Measurements from ENCODE around the gene CTU2. TPM values are rescaled to one million over a fixed set of nuclear protein-coding genes. Genes with fewer than 3 reads are reported as not detected.

Gene CTU2
- total RNA-seq, 1 donor from 2014 or later: 20.7 TPM

GRCh38 chr16:88758227-88758943, 52.1 kb downstream of the CTU2 start:
- no peak overlapping the region for H3K4me3 Mint-ChIP-seq (ENCODE audit: unreplicated experiment)
- peaks cover 41% of the 10 kb centered on the region for H3K4me1 Mint-ChIP-seq (ENCODE audit: low read depth)
- no peaks in the 10 kb centered on the region for H3K9me3 Mint-ChIP-seq (ENCODE audit: low read depth)
- no peaks in the 10 kb centered on the region for H3K27me3 Mint-ChIP-seq (ENCODE audit: low read depth)
- TF ChIP-seq CTCF (IDR thresholded peaks at IDR 0.05): no peak
- H3K36me3 Mint-ChIP-seq (ENCODE audit: low read depth): peaks cover 2% of the 10 kb centered on the region
- no peak overlapping the region for H3K27ac Mint-ChIP-seq (ENCODE audit: unreplicated experiment)
- DNase-seq (ENCODE audit: low spot score): no peak

GRCh38 chr16:88758944-88759244, 52.6 kb downstream of the CTU2 start:
- Mint-ChIP-seq H3K4me1 (ENCODE audit: low read depth) (peaks cover 39% of the 10 kb centered on the region), H3K4me3 (ENCODE audit: unreplicated experiment) (no peak overlapping the region), H3K27ac (ENCODE audit: unreplicated experiment) (peak overlapping the region; percentile 84), H3K9me3 (ENCODE audit: low read depth) (no peaks in the 10 kb centered on the region), H3K27me3 (ENCODE audit: low read depth) (no peaks in the 10 kb centered on the region), H3K36me3 (ENCODE audit: low read depth) (peaks cover 3% of the 10 kb centered on the region)
- no peak for TF ChIP-seq CTCF (IDR thresholded peaks at IDR 0.05)
- DNase-seq (ENCODE audit: low spot score): no peak

- Mint-ChIP-seq H3K9me3 (ENCODE audit: low read depth) (no peaks in the 10 kb centered on the region), H3K27ac (ENCODE audit: unreplicated experiment) (peak overlapping the region; percentile 84), H3K36me3 (ENCODE audit: low read depth) (peaks cover 3% of the 10 kb centered on the region), H3K4me3 (ENCODE audit: unreplicated experiment) (no peak overlapping the region), H3K4me1 (ENCODE audit: low read depth) (peaks cover 38% of the 10 kb centered on the region), H3K27me3 (ENCODE audit: low read depth) (no peaks in the 10 kb centered on the region)
- DNase-seq (ENCODE audit: low spot score): no peak
- TF ChIP-seq CTCF (IDR thresholded peaks at IDR 0.05): no peak
Measured at GRCh38 chr16:88759245-88759975, 53.1 kb downstream of the CTU2 start.

GRCh38 chr16:88759976-88760350, 53.7 kb downstream of the CTU2 start:
- TF ChIP-seq CTCF (IDR thresholded peaks at IDR 0.05): no peak
- Mint-ChIP-seq H3K4me1 (ENCODE audit: low read depth) (peaks cover 40% of the 10 kb centered on the region), H3K4me3 (ENCODE audit: unreplicated experiment) (no peak overlapping the region), H3K27me3 (ENCODE audit: low read depth) (no peaks in the 10 kb centered on the region), H3K36me3 (ENCODE audit: low read depth) (peaks cover 3% of the 10 kb centered on the region), H3K27ac (ENCODE audit: unreplicated experiment) (no peak overlapping the region), H3K9me3 (ENCODE audit: low read depth) (no peaks in the 10 kb centered on the region)
- DNase-seq (ENCODE audit: low spot score): no peak

- TF ChIP-seq CTCF (IDR thresholded peaks at IDR 0.05): no peak
- no peak for DNase-seq (ENCODE audit: low spot score)
- Mint-ChIP-seq H3K27ac (ENCODE audit: unreplicated experiment) (no peak overlapping the region), H3K4me3 (ENCODE audit: unreplicated experiment) (no peak overlapping the region), H3K9me3 (ENCODE audit: low read depth) (no peaks in the 10 kb centered on the region), H3K27me3 (ENCODE audit: low read depth) (no peaks in the 10 kb centered on the region), H3K4me1 (ENCODE audit: low read depth) (peaks cover 39% of the 10 kb centered on the region), H3K36me3 (ENCODE audit: low read depth) (peaks cover 3% of the 10 kb centered on the region)
Measured at GRCh38 chr16:88760424-88761142, 54.3 kb downstream of the CTU2 start.
